Activated CD4-positive, alpha-beta T cell treated with anti-CD3 and anti-CD28 coated beads, Interleukin-2, Interleukin-6, amounts not matched to agents 100 ng/mL and 50 ng/mL, durations not matched to agents 16 hours and 8 hours (primary cell): Measurements from ENCODE around the gene FAAP100.

Experiments used
- DNase-seq: peaks from one replicate; pipeline ENCODE4 v3.0.0-alpha.2; 2020

Gene FAAP100

GRCh38 chr17:81575836-81576235 is 23.7 kb upstream of the FAAP100 start:
- DNase-seq, result no peak

- DNase-seq, result no peak
Observed at GRCh38 chr17:81574643-81574956, 22.4 kb upstream of the FAAP100 start.

- no peak for DNase-seq
Observed at GRCh38 chr17:81573794-81574642, 21.9 kb upstream of the FAAP100 start.

GRCh38 chr17:81572563-81573168 is 20.5 kb upstream of the FAAP100 start:
- DNase-seq, result no peak

- no peak for DNase-seq
Observed at GRCh38 chr17:81570964-81571363, 18.8 kb upstream of the FAAP100 start.

- no peak for DNase-seq
Observed at GRCh38 chr17:81569986-81570514, 17.9 kb upstream of the FAAP100 start.

GRCh38 chr17:81568416-81568815 is 16.3 kb upstream of the FAAP100 start:
- DNase-seq, result no peak

- DNase-seq, result no peak
Observed at GRCh38 chr17:81567191-81567590, 15.0 kb upstream of the FAAP100 start.

- no peak for DNase-seq
Observed at GRCh38 chr17:81566461-81567126, 14.4 kb upstream of the FAAP100 start.

GRCh38 chr17:81565231-81565630 is 13.1 kb upstream of the FAAP100 start:
- no peak for DNase-seq

- DNase-seq, result no peak
Observed at GRCh38 chr17:81564778-81565177, 12.6 kb upstream of the FAAP100 start.

GRCh38 chr17:81563861-81564586 is 11.9 kb upstream of the FAAP100 start:
- DNase-seq, result no peak

GRCh38 chr17:81561494-81561885 is 9.3 kb upstream of the FAAP100 start:
- no peak for DNase-seq

- no peak for DNase-seq
Observed at GRCh38 chr17:81558941-81559806, 7.0 kb upstream of the FAAP100 start.

- DNase-seq, result no peak
Observed at GRCh38 chr17:81558115-81558468, 5.9 kb upstream of the FAAP100 start.

GRCh38 chr17:81557276-81558114 is 5.3 kb upstream of the FAAP100 start:
- no peak for DNase-seq

- DNase-seq, result no peak
Observed at GRCh38 chr17:81556863-81557262, 4.7 kb upstream of the FAAP100 start.

GRCh38 chr17:81556175-81556691 is 4.1 kb upstream of the FAAP100 start:
- DNase-seq, result no peak

GRCh38 chr17:81553616-81554181 is 1.5 kb upstream of the FAAP100 start:
- DNase-seq, result no peak

- DNase-seq, result peak; percentile 85
Observed at GRCh38 chr17:81553018-81553615, 964 bp upstream of the FAAP100 start.
